HepG2 (cell line): Measurements from ENCODE around the gene MYL12B. TPM values are rescaled to one million over a fixed set of nuclear protein-coding genes. Genes with fewer than 3 reads are reported as not detected.

Source experiments
- ATAC-seq: fragments of 200-7000 bp; cut with Tn5 transposase; 3 replicates; pipeline ENCODE4 v1.9.1; 2020; ENCODE audit warnings: mild to moderate bottlenecking, moderate library complexity
- BruUV-seq: library from RNA; stranded (reverse); fragments of 400-500 nt; replicated peaks from 2 replicates; lab custom pipeline; 2021; lab: Mats Ljungman, UMichigan
- CTCF ChIA-PET: fragments of 300-600 bp; formaldehyde crosslinking; extraction: SDS; loops from one replicate; lab custom pipeline; 2021; ENCODE audit warnings: low total read pairs, inconsistent platforms, low intra/inter-chr PET ratio; lab: Yijun Ruan, JAX
- POLR2A ChIA-PET: fragments of 350-600 bp; sonication (Branson Sonifier 250); formaldehyde crosslinking; loops from one replicate; lab custom pipeline; 2020; ENCODE audit warnings: antibody characterized with exemption, inconsistent platforms; lab: Yijun Ruan, JAX
- DNase-seq: peaks from one replicate; pipeline ENCODE4 v3.0.0-alpha.2; 2015; ENCODE audit warnings: low spot score
- FAIRE-seq: peaks from 3 replicates; lab custom pipeline; 2011; peaks lifted over from hg19 to GRCh38; lab: Jason Lieb, UNC
- H2AFZ ChIP-seq: one replicate; pipeline ENCODE4 v1.6.1; 2011; ENCODE audit warnings: low read length, inconsistent platforms
- H3K27ac ChIP-seq: fragments of 300-600 bp; 3 replicates; pipeline ENCODE4 v1.8.0; 2011; ENCODE audit warnings: mixed run types, mild to moderate bottlenecking, mixed read lengths, low read length, inconsistent platforms; ENCODE audit not compliant: insufficient read depth; ENCODE audit errors: extremely low read length
- H3K27me3 ChIP-seq, 2 experiments: fragments of 200-600 bp in 1 of 2; 2 replicates in 1 of 2; 3 replicates in 1 of 2; pipeline versions ENCODE4 v1.6.0 to v1.8.0; 2011; ENCODE audit warnings: low read length in 2 of 2, mild to moderate bottlenecking in 2 of 2, moderate library complexity in 2 of 2, inconsistent platforms in 1 of 2; ENCODE audit not compliant: insufficient read depth in 2 of 2, control insufficient read depth in 1 of 2
- H3K36me3 ChIP-seq, 2 experiments: fragments of 200-600 bp in 1 of 2; replicated peaks in 1 of 2; 2 replicates in 1 of 2; 3 replicates in 1 of 2; pipeline versions ENCODE4 v1.5.1 to v1.8.0; 2011; ENCODE audit warnings: low read length in 2 of 2, inconsistent platforms in 1 of 2; ENCODE audit not compliant: insufficient read depth in 2 of 2, control insufficient read depth in 1 of 2
- H3K4me1 ChIP-seq: 2 replicates; pipeline ENCODE4 v1.5.1; 2012; ENCODE audit warnings: low read length, inconsistent platforms; ENCODE audit not compliant: insufficient read depth
- H3K4me2 ChIP-seq: 2 replicates; pipeline ENCODE4 v1.6.0; 2011; ENCODE audit warnings: low read depth, low read length, inconsistent platforms
- H3K4me3 ChIP-seq, 3 experiments: fragments of 200-600 bp in 1 of 3; sonication (generic), shearing (Covaris generic) in 1 of 3; replicated peaks in 1 of 3; 2 replicates each; pipeline ENCODE4 v1.5.1; 2011 to 2016; ENCODE audit warnings: low read length in 3 of 3, inconsistent platforms in 2 of 3, low read depth in 2 of 3, mild to moderate bottlenecking in 2 of 3, control low read depth in 1 of 3, mixed read lengths in 1 of 3; ENCODE audit not compliant: insufficient read depth in 1 of 3
- H3K79me2 ChIP-seq: one replicate; pipeline ENCODE4 v1.6.1; 2011; ENCODE audit warnings: low read length, inconsistent platforms; ENCODE audit not compliant: insufficient read depth
- H3K9ac ChIP-seq: 2 replicates; pipeline ENCODE4 v1.6.0; 2011; ENCODE audit warnings: mild to moderate bottlenecking, low read depth, low read length, inconsistent platforms; ENCODE audit not compliant: insufficient read depth
- H3K9me3 ChIP-seq: 2 replicates; pipeline ENCODE4 v1.5.1; 2012; ENCODE audit warnings: mild to moderate bottlenecking, low read length
- H4K20me1 ChIP-seq: 2 replicates; pipeline ENCODE4 v1.6.0; 2011; ENCODE audit warnings: inconsistent platforms, mild to moderate bottlenecking, low read length, moderate library complexity; ENCODE audit not compliant: insufficient read depth
- HOXA9 ChIP-seq: sonication (generic); formaldehyde crosslinking; IDR thresholded peaks from 2 replicates; pipeline ENCODE4 v1.8.1; 2022; ENCODE audit warnings: missing genetic modification reagents, mild to moderate bottlenecking, moderate library complexity, borderline replicate concordance
- KDM5A ChIP-seq: fragments of 200-600 bp; sonication (generic); IDR thresholded peaks from 2 replicates; pipeline ENCODE4 v1.7.0; 2018; ENCODE audit warnings: antibody characterized with exemption, mild to moderate bottlenecking, low read length, borderline replicate concordance
- MIER3 ChIP-seq: IDR thresholded peaks from 2 replicates; pipeline ENCODE4 v1.6.1; 2016; ENCODE audit warnings: missing compliant biosample characterization, borderline replicate concordance
- PAF1 ChIP-seq: IDR thresholded peaks from 2 replicates; pipeline ENCODE4 v1.6.1; 2016; ENCODE audit warnings: missing genetic modification reagents, missing compliant biosample characterization
- SCMH1 ChIP-seq: sonication (generic); formaldehyde crosslinking; IDR thresholded peaks from 2 replicates; pipeline ENCODE4 v1.9.0; 2021; ENCODE audit warnings: missing genetic modification reagents, mild to moderate bottlenecking, borderline replicate concordance
- ZFP36L2 ChIP-seq: sonication (generic); formaldehyde crosslinking; IDR thresholded peaks from 2 replicates; pipeline ENCODE4 v1.4.0; 2020; ENCODE audit warnings: missing genetic modification reagents
- ZNF232 ChIP-seq: sonication (generic); formaldehyde crosslinking; IDR thresholded peaks from 2 replicates; pipeline ENCODE4 v1.4.0; 2020; ENCODE audit warnings: missing genetic modification reagents, borderline replicate concordance
- ZNF253 ChIP-seq: sonication (generic); formaldehyde crosslinking; IDR thresholded peaks from 2 replicates; pipeline ENCODE4 v1.8.0; 2022; ENCODE audit warnings: mild to moderate bottlenecking, missing genetic modification reagents, borderline replicate concordance
- ZNF318 ChIP-seq: sonication (generic); formaldehyde crosslinking; IDR thresholded peaks from 2 replicates; pipeline ENCODE4 v1.4.0; 2020; ENCODE audit warnings: mild to moderate bottlenecking, missing genetic modification reagents
- ZNF329 ChIP-seq: sonication (generic); formaldehyde crosslinking; IDR thresholded peaks from 2 replicates; pipeline ENCODE4 v1.9.0; 2021; ENCODE audit warnings: low read depth, mild to moderate bottlenecking, missing genetic modification reagents
- ZNF580 ChIP-seq: IDR thresholded peaks from 2 replicates; pipeline ENCODE4 v1.6.1; 2016; ENCODE audit warnings: low read depth, borderline replicate concordance
- ZNF841 ChIP-seq: sonication (generic); formaldehyde crosslinking; IDR thresholded peaks from 2 replicates; pipeline ENCODE4 v1.8.1; 2023; ENCODE audit warnings: missing genetic modification reagents, borderline replicate concordance
- ZZZ3 ChIP-seq: sonication (generic); formaldehyde crosslinking; IDR thresholded peaks from 2 replicates; pipeline ENCODE4 v1.4.0; 2020; ENCODE audit warnings: missing genetic modification reagents, mild to moderate bottlenecking, borderline replicate concordance
- whole genome bisulfite sequencing: methylation state at CpG from one replicate; pipeline ENCODE4 v1.1.6; 2017; ENCODE audit warnings: low lambda C conversion rate; 5-methylcytosine and 5-hydroxymethylcytosine counted together
- in situ Hi-C: cut with HindIII; loops from 2 replicates; pipeline ENCODE4 v1.10.0; 2017; ENCODE audit warnings: low pct_unique_long_range_greater_than_20kb; ENCODE audit not compliant: extremely low pct_ligation_motif_present
- intact Hi-C: fragments of 100-400 bp; cut with micrococcal nuclease; formaldehyde crosslinking; loops from one replicate; pipeline ENCODE4 v1.10.0; 2022; ENCODE audit not compliant: unreplicated experiment
- polyA plus RNA-seq, 8 experiments: library from polyadenylated mRNA; depleted of rRNA in 3 of 8; stranded (reverse) in 7 of 8; unstranded in 1 of 8; fragments of >200 nt; fragmentation: Illumina TruSeq in 4 of 8; extraction: Trizol in 4 of 8; gene quantifications; 2 replicates each; pipeline versions ENCODE4 v1.2.1 to v1.2.3, GENCODE V29; 2011 to 2016; ENCODE audit warnings: low read depth in 4 of 8, missing spikeins in 1 of 8, mixed read lengths in 1 of 8; ENCODE audit not compliant: insufficient read depth in 1 of 8
- total RNA-seq, 5 experiments: library from RNA; depleted of rRNA; stranded (reverse); fragments of >200 nt; fragmentation: Illumina TruSeq; extraction: Trizol; gene quantifications; 2 replicates each; pipeline ENCODE4 v1.2.3, GENCODE V29; 2016; ENCODE audit warnings: low read depth in 1 of 5

MYL12B gene
- total and polyA plus RNA-seq, 2 of the 13 experiments (the other 11 are each of a cell fraction or from before 2014, with no cell fraction given), result 265 to 340 TPM

- no peaks in the 10 kb centered on the region; a peak in 1 of 5 replicates for H3K27me3 ChIP-seq
- intact Hi-C loops, result no loop called here
- ChIA-PET POLR2A (no interaction called here), CTCF (no interaction called here)
- no peak overlapping the region for H3K9ac ChIP-seq
- no peak for DNase-seq
- H3K9me3 ChIP-seq, result no peaks in the 10 kb centered on the region
- no peaks in the 10 kb centered on the region for H3K36me3 ChIP-seq
- BruUV-seq, result no TSS peak
- no peak overlapping the region for H3K4me3 ChIP-seq
- H3K27ac ChIP-seq, result no peak overlapping the region
- H3K4me2 ChIP-seq, result no peak overlapping the region
- TF ChIP-seq ZFP36L2 (CRISPR knock-in tag), result no peak
- TF ChIP-seq ZNF253 (CRISPR knock-in tag), result no peak
- TF ChIP-seq HOXA9 (CRISPR knock-in tag), result no peak
- no peak for TF ChIP-seq MIER3
- no peak for TF ChIP-seq ZNF232 (CRISPR knock-in tag)
- TF ChIP-seq ZZZ3 (CRISPR knock-in tag), result no peak
- TF ChIP-seq ZNF580, result no peak
- no peak for TF ChIP-seq KDM5A
- TF ChIP-seq SCMH1 (CRISPR knock-in tag), result no peak
- no peak for TF ChIP-seq ZNF318 (CRISPR knock-in tag)
- TF ChIP-seq ZNF841 (CRISPR knock-in tag), result no peak
- TF ChIP-seq ZNF329, result no peak
- no peak for TF ChIP-seq PAF1
- TF ChIP-seq, all 625 proteins: peak for 0
- 6% methylated on average over 2 of the region's 2 CpGs for WGBS
- in situ Hi-C loops, result no loop called here
- Histone ChIP-seq H3K4me1 (no peaks in the 10 kb centered on the region), H4K20me1 (no peaks in the 10 kb centered on the region), H3K79me2 (no peaks in the 10 kb centered on the region), H2AFZ (no peak overlapping the region)
- ATAC-seq (no peak), FAIRE-seq (no peak)
These were observed 58.0 kb downstream of the MYL12B start for GRCh38 chr18:3319894-3320454.
